ENCODE data around the gene E2F3.
"Not testable (repeated sequence)": the region's sequence is repeated elsewhere in the genome, so short reads cannot be mapped to it uniquely, and the experiment has no call there.

Gene E2F3

GRCh38 chr6:20434766-20435165 lies 33.1 kb downstream of the E2F3 start:
- no peak for DNase-seq

DNA sequence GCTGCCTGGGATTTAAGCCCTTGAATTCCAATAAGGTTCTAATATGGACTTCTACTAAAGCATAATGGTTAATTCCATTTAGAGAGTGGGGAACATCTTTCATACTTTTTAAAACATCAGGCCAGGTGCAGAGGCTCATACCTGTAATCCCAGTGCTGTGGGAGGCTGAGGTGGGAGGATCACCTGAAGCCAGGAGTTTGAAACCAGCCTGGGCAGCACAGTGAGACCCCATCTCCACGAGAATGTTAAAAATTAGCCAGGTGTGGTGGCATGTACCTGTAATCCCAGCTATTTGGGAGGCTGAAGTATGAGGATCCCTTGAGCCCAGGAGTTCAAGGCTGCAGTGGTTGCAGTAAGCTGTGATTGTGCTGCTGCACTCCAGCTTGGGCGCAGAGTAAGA lies 35.0 kb downstream of the E2F3 start:
- no peak for DNase-seq

- no peak for DNase-seq
Measured at GRCh38 chr6:20437639-20438038, 36.0 kb downstream of the E2F3 start.

DNA sequence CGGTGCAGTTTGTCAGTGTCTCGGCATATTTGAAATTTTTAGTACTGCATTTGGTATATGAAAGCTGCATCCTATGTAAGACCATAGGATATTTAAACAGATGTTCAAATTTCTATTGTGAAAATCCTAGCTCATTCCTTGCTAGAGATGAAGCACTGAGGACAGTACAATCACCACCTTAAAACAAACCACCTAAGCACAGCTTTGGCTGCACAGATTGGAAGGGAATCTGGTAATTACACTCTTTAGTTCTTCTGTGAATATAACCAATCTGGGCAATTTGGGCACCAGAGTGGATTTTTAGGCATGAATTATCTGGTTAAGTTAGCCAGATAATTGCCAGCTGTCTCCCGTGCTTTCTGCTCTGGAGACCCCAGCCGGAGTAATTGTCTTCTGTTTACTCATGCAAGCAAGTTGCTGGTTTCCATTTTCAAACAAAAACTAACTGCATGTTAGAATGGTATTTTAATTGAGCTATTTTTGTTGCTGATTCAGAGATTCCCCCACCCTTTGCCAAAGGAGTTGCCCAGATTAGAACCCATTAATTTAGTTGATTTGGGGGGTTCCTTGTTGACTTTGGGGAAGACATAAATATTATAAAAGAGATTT lies 36.9 kb downstream of the E2F3 start:
- DNase-seq, result no peak

GRCh38 chr6:20439558-20439957 lies 37.9 kb downstream of the E2F3 start:
- no peak for DNase-seq

GRCh38 chr6:20440296-20440695 lies 38.6 kb downstream of the E2F3 start:
- DNase-seq, result no peak

DNA sequence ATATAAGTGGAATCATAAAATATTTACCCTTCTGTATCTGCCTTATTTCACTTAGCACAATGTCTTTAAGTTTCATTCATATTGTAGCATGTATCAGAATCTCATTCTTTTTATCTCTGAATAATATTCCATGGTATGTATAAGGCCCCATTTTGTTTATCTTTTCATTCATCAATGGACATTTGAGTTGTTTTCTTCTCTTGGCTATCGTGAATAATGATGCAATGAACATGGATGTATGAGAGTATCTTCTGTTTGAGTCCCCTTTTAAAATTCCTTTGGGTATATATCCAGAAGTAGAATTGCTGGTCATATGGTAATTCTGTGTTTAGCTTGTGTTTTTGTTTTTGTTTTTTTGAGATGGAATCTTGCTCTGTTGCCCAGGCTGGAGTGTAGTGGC lies 39.6 kb downstream of the E2F3 start:
- no peak for DNase-seq

DNA sequence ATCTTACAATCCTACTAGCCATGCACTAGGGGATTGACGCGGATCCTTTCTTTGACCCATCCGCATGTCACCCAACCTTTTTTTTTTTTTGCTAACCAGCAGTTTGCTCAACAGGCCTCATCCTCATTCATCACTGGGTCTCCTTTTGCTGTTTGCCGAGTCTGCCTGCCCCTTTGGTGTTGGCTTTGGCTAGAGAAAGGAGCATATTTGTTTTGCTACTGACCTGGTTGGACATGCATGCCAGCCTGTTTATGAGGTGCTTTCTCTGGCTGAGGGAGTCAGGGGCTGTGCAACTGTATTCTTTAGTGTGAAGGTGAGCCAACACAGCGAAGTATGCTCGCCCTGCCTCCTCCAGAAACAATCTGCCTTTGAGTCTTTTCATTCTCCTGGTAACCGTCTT lies 40.2 kb downstream of the E2F3 start:
- no peak for DNase-seq

GRCh38 chr6:20444786-20445271 lies 43.1 kb downstream of the E2F3 start:
- DNase-seq, result peak; percentile 27

GRCh38 chr6:20447157-20447556 lies 45.5 kb downstream of the E2F3 start:
- no peak for DNase-seq

DNA sequence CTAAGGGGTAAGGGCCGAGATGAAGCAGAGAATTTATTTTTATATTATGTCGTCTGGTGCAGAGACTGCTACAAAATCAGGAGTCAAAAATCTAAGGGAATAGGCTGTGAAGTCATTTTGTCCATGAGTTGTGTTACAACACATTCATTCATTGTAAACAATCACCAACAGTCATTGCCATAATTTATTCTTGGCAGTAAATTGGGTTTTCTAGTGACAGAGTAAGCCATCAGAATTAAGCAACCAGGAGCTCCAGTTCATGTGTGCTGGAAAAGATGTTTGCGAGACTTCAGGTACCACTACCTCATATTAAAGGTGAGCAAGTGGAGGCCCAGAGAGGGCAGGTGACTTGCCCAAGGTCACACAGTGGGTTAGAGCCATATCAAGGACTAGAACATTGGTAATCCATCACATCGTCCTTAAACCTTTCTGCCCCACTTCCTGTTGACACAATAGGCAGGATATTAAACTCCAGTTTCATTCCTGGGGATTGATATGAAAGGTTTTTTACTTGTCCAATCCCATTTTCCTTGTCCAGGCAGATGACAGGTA lies 46.0 kb downstream of the E2F3 start:
- DNase-seq, result no peak

DNA sequence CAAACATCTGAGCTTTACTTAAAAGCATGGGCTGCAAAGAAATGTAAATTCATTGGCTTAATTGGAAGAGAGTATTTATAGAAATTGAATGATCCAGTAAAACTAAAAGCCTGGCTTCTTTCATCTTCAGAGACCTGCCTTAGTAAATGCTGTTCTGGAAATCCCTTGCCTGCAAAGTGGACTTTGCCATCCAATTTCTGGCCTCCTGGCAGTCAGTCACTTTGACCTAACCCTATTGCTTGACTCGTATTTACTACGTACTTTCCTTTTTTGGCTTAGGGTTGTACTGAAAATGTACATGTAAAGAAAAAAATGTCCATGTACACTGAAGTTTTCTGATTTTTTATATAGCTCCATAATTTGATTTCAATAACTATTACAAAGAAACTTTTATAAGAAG lies 47.1 kb downstream of the E2F3 start:
- no peak for DNase-seq

- no peak for DNase-seq
Measured at GRCh38 chr6:20454204-20454824, 52.6 kb downstream of the E2F3 start.

DNA sequence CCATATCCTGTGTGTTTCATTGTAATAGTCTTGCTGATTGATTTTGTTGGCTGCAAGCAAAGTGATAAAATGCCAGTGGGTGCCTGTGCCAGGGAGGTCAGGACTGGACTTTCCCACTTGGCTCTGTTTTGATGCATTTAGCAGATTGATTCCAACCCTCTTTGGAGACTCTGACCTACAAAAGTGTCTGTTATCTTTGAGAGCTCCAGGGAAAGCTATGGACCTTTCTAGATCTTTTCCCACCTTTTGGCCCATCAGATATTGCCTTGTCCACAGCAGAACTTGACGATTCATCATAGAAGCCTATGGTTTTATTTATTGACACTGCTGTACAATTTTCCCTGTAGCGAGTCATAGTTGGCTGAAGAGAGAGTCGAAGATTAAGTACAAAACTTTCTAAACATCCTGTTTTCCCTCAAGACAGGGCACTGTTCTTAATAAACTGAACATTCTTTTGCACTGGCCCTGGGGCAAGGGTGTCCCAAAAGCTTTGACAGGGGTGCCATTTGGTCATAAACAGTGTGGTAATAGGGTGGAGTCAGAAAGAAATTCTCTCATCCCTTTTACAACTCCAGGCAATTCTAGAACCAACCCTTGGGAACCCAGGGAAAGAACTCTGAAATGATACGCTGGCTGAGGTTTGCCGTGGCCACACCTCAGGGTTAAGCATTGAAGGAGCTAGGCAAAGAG lies 53.7 kb downstream of the E2F3 start:
- peak; percentile 75 for DNase-seq

GRCh38 chr6:20458027-20458894 lies 56.6 kb downstream of the E2F3 start:
- DNase-seq, result no peak

GRCh38 chr6:20459682-20460081 lies 58.0 kb downstream of the E2F3 start:
- DNase-seq, result no peak

- no peak for DNase-seq
Measured at GRCh38 chr6:20461576-20461975, 59.9 kb downstream of the E2F3 start.

DNA sequence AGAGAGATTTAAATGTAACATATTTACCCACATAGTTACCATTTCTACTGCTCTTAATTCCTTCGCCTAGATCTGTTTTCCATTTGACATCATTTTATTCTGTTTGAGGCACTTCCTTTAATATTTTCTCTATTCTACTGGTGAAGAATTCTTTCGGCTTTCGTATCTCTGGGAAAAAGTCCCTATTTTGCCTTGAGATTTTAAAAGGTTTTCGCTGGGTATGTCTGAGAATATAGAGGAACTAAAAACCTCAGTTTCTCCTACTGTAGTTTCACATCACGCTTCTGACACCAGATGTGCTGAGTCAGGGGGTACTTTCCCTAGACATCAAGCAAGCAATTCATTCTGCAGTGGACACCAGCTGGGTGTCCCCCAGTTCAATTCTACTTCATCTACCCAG lies 61.7 kb downstream of the E2F3 start:
- no peak for DNase-seq

- no peak for DNase-seq
Measured at GRCh38 chr6:20464041-20464440, 62.4 kb downstream of the E2F3 start.

DNA sequence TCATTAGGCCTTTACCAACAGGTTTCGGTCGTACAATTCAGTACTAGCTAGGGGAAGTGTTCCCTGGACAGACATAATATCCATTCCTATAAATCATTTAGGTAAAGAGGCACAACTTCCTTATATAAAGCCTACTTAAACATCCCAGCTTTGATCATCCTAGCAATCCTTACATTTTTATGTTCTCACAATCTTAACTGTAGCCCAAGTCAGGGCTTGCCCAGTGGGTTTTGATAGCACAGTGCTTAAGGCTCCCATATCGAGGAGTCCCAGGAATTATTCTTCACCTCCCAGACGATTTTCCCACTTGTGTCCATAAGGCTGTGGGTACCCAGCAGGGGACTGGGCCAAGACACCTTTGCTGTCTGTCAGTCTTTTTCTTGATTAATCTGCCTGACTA lies 63.2 kb downstream of the E2F3 start:
- no peak for DNase-seq

DNA sequence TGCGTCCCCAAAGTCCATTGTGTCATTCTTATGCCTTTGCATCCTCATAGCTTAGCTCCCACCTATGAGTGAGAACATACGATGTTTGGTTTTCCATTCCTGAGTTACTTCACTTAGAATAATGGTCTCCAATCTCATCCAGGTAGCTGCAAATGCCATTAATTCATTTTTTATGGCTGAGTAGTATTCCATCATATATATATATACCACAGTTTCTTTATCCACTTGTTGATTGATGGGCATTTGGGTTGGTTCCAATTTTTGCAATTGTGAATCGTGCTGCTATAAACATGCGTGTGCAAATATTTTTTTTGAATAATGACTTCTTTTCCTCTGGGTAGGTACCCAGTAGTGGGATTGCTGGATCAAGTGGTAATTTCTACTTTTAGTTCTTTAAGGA lies 63.9 kb downstream of the E2F3 start:
- DNase-seq, result not testable (repeated sequence)

DNA sequence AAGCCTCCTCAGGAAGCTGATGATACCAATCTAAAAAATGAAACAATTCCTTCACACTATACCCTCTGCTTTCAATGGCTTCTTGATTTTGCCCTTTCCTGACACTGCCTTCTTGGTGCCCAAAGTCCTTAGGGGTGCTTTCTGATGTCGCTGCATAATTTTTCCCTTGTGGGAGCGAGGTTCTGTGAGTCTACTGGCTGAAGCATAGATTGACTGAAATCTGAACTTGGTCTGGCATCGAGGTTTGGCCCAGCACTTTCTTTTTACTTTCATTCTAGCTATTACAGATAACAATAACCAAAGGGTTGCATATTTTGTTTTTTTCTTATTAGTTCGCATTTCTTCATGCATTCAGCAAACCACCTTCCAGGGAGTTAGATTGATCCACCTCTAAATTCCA lies 65.8 kb downstream of the E2F3 start:
- no peak for DNase-seq

DNA sequence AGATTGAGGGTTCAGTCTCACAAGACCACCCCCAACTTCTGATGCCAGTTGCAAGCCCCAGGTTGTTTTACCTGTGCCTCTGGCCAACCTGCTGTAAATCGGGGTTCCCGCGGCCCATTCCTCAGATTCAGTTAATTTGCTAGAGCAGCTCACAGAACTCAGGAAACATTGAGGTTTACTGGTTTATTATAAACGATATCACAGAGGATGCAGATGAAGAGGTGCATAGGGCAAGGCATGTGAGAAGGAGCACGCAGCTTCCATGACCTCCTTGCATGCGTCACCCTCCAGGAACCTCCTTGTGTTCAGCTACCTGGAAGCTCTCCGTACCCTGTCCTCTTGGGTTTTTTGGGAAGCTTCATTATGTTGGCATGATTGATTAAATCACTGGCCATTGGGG lies 66.5 kb downstream of the E2F3 start:
- DNase-seq, result no peak

All from EL (cell line).